Activated CD4-positive, alpha-beta T cell treated with anti-CD3 and anti-CD28 coated beads for 48 hours (primary cell): ENCODE measurements around the gene FAM199X.
"Not testable (repeated sequence)": the region's sequence is repeated elsewhere in the genome, so short reads cannot be mapped to it uniquely, and the experiment has no call there.

Experiments
- DNase-seq: peaks from one replicate; pipeline ENCODE4 v3.0.0-alpha.2; 2020

The FAM199X gene

DNA sequence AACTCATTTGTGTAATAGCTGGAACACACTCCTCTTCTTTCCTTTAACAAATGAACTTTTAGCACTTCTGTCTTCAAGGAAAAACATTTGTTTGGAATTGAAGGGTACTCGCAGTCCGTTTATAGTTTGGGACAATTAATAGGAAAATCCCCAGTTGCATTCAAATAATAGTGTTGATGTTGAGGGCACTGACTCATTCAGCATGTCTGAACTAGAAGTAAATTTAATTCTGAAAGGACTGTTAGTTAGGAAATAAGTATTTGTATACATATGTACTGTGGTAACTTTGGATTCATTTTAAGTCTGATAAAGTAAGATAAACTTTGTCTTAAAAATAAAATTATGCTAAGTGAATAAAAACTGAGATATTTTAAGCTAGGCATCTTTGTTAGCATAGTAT lies 27.2 kb downstream of the FAM199X start:
- no peak for DNase-seq

DNA sequence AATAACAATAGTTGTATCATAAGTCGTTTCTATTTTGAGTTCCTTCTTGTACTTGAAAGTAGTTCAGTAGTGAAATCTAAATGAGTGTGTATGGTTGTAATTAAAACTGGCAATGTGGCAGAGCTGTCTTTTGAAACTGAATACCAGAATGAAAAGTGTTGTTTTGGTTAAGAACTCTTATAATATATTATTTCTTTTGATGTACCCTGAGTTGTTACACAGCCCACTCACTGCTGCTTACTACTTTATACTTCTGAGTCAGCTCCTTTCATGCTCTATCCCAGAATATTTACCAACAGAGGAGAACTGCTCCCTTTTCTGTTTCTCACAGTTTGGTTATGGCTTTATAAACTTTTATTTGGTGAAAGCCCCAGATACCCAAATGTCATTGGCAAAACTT lies 28.8 kb downstream of the FAM199X start:
- DNase-seq, result no peak

DNA sequence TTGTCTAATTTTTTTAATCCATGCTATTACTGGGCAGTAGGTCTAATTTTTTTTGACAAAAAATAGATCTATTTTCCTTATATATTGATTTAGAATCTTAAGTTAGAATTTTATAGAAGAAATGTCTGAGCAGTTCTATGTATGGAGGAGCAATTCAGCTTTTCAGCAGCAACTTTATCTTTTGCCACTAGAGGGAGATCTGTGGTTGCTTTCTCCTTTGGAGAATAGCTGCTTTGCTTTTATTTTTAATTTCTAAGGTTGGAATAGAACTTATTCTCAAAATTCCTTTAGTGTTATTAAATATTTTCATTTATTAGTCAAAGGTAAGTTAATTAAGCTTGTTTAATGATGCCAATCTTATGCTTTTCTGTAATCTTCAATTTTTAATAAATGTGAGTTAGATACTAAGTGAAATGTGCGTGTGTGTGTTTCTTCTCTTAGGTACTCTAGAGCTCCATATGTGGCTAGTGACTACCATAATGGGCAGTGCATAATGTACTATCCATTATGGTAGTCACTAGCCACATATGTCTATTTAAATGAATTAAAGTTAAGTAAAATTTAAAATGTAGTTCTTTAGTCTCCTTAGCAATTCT lies 29.3 kb downstream of the FAM199X start:
- no peak for DNase-seq

DNA sequence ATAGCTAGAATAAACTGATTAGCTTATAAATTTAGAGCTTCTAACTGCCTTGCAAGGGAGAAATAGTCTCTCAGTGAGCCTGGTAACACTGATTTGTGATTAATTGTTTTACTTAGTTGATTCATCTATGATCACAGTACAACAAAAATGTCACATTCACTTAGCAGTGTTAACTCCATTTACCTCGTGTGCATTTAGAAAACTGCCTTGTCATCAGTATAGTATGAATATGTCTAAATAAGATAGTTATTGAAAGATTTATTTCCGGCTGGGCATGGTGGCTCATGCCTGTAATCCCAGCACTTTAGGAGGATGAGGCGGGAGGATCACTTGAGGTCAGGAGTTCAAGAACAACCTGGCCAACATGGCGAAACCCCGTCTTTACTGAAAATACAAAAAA lies 39.3 kb downstream of the FAM199X start:
- DNase-seq, result no peak

DNA sequence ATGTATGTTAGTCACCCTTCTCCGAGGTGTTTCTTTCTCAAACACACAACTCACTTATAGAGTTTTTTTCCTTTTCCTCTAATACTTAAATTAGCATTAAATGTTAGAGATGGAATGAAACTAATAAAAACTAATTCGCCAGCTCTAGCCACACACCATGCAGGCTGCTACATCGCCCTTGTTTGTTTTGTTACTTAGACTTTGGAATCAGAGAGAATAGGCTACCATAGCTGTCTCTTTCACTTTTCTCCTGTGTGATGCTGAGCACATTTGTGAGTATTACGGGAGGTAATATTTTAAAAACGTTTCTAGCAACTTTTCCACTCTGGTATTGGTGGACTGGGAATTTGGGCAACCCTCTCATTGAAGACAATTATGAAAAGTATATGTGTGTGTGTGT lies 44.9 kb downstream of the FAM199X start:
- DNase-seq, result no peak

DNA sequence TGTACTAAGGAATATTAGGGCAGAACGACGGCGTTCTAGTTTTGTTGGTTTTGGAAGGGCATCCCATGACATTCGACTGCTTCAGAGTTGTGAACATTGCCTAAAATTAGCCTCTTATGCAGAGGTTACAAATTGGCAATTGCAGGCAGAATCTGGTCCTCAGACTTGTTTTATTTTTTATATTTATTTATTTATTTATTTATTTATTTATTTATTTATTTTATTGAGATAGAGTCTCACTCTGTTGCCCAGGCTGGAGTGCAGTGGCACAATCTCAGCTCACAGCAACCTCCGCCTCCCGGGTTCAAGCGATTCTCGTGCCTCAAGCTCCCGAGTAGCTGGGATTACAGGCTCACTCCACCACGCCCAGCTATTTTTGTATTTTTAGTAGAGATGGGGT lies 63.8 kb downstream of the FAM199X start:
- not testable (repeated sequence) for DNase-seq
